GM12878 (cell line): ENCODE results near the gene IL4I1. TPM values are rescaled to one million over a fixed set of nuclear protein-coding genes. Genes with fewer than 3 reads are reported as not detected.

Source experiments
- CBFB ChIP-seq: IDR thresholded peaks from 2 replicates; pipeline ENCODE4 v1.6.1; 2016; ENCODE audit warnings: antibody characterized with exemption, low read depth
- CREB1 ChIP-seq: IDR thresholded peaks from 2 replicates; pipeline ENCODE4 v1.6.1; 2012; ENCODE audit warnings: low read depth, mild to moderate bottlenecking, inconsistent platforms
- EZH2 ChIP-seq: IDR thresholded peaks from 2 replicates; pipeline ENCODE4 v1.6.1; 2012; ENCODE audit warnings: low read depth, mild to moderate bottlenecking, control low read depth, inconsistent platforms, low read length, borderline replicate concordance; ENCODE audit not compliant: control insufficient read depth
- FOS ChIP-seq: IDR thresholded peaks from 3 replicates; pipeline ENCODE4 v1.6.1; 2011; ENCODE audit warnings: borderline replicate concordance; ENCODE audit not compliant: insufficient read length; ENCODE audit errors: extremely low read depth
- HCFC1 ChIP-seq: fragments of 150-350 bp; IDR thresholded peaks from 2 replicates; pipeline ENCODE4 v1.6.1; 2014; ENCODE audit warnings: low read length
- MEF2A ChIP-seq: IDR thresholded peaks from 2 replicates; pipeline ENCODE4 v1.6.1; 2011; ENCODE audit warnings: low read depth, mild to moderate bottlenecking, low read length, moderate library complexity; ENCODE audit not compliant: insufficient read depth
- MTA3 ChIP-seq: IDR thresholded peaks from 2 replicates; pipeline ENCODE4 v1.6.1; 2012; ENCODE audit warnings: low read length, inconsistent platforms, borderline replicate concordance
- NBN ChIP-seq: fragments of 450-650 bp; IDR thresholded peaks from 2 replicates; pipeline ENCODE4 v1.6.1; 2016
- NR2C2 ChIP-seq: IDR thresholded peaks from 2 replicates; pipeline ENCODE4 v1.6.1; 2011; ENCODE audit warnings: borderline replicate concordance, low read depth; ENCODE audit not compliant: control insufficient read depth, insufficient read length
- POLR2AphosphoS2 ChIP-seq: IDR thresholded peaks from 2 replicates; pipeline ENCODE4 v1.6.1; 2011; ENCODE audit warnings: low read depth, mild to moderate bottlenecking, low read length, improper control_type of control experiment, moderate library complexity
- RFX5 ChIP-seq: IDR thresholded peaks from 2 replicates; pipeline ENCODE4 v1.6.1; 2011; ENCODE audit warnings: low read depth, low read length, improper control_type of control experiment
- SMC3 ChIP-seq: IDR thresholded peaks from 2 replicates; pipeline ENCODE4 v1.6.1; 2011; ENCODE audit warnings: low read length, improper control_type of control experiment, borderline replicate concordance
- SP1 ChIP-seq: IDR thresholded peaks from one replicate; pipeline ENCODE4 v1.6.1; 2011; ENCODE audit warnings: low read depth, low read length
- ZNF24 ChIP-seq: fragments of 450-650 bp; IDR thresholded peaks from 2 replicates; pipeline ENCODE4 v1.6.1; 2017; ENCODE audit warnings: antibody characterized with exemption, mild to moderate bottlenecking
- polyA plus RNA-seq, 11 experiments: library from polyadenylated mRNA; depleted of rRNA in 4 of 11; unstranded in 6 of 11; stranded (reverse) in 5 of 11; fragments of >200 nt; fragmentation: Nextera tagmentation in 4 of 11; fragmentation: Illumina TruSeq in 1 of 11; extraction: Ambion mirVana in 4 of 11; extraction: Trizol in 1 of 11; gene quantifications; 1 replicate in 1 of 11; 2 replicates in 10 of 11; pipeline versions ENCODE4 v1.2.1 to v1.2.3, GENCODE V29; 2011 to 2016; ENCODE audit warnings: inconsistent platforms in 2 of 11, missing spikeins in 2 of 11, low read depth in 1 of 11
- total RNA-seq, 4 experiments: library from RNA; depleted of rRNA in 3 of 4; stranded (reverse); fragments of >200 nt in 3 of 4; fragmentation: Illumina TruSeq in 1 of 4; extraction: Trizol in 1 of 4; gene quantifications; 2 replicates each; pipeline versions ENCODE4 v1.2.1 to v1.2.3, GENCODE V29; 2013 to 2021
- TF ChIP-seq, protein P1 (sequence below): IDR thresholded peaks from 2 replicates; pipeline ENCODE4 v1.6.1; 2011; ENCODE audit warnings: borderline replicate concordance, low read depth, mild to moderate bottlenecking, moderate library complexity, low read length; ENCODE audit not compliant: insufficient read depth, poor library complexity, severe bottlenecking
- TF ChIP-seq, protein P2 (sequence below): IDR thresholded peaks from 2 replicates; pipeline ENCODE4 v1.6.1; 2012; ENCODE audit warnings: improper control_type of control experiment, low read depth, low read length; ENCODE audit not compliant: insufficient replicate concordance
- TF ChIP-seq, protein P3 (sequence below): fragments of 450-650 bp; IDR thresholded peaks from 2 replicates; pipeline ENCODE4 v1.6.1; 2017; ENCODE audit warnings: mild to moderate bottlenecking
- TF ChIP-seq, protein P4 (sequence below), 3 experiments: IDR thresholded peaks in 2 of 3; conservative IDR thresholded peaks in 1 of 3; 2 replicates each; pipeline ENCODE4 v1.5.1; 2011; ENCODE audit warnings: low read depth in 3 of 3, low read length in 3 of 3, mild to moderate bottlenecking in 3 of 3, control low read depth in 2 of 3, moderate library complexity in 2 of 3, inconsistent platforms in 1 of 3, mixed read lengths in 1 of 3; ENCODE audit not compliant: control insufficient read depth in 2 of 3, insufficient read depth in 1 of 3; ENCODE audit errors: extremely low read depth in 1 of 3

IL4I1 gene
- total and polyA plus RNA-seq, 10 of the 15 experiments (the other 5 are each of a cell fraction or from before 2014, with no cell fraction given), result 0.62 to 83.8 (median 42.8) TPM

DNA sequence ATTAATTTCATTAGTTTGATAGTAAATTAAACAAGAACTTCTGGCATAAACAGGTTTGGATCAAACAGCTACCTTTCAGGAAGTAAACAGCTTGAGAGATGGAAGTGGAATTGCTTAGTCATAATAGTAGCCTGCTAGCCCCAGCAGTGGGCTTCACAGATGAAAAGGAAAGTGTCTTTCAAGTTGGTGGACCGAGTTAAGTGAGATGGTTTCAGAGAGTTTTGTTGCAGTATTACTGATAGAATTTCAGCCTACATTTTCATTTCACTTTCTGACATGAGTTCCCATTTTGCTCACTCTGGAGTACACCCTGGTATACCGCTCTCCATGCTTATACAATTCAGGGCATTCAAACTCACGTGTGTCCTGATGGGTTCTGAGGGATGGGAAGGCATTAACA, 47.7 kb downstream of the IL4I1 start (continued):
- peak; percentile 45; the same call in 1 of the 2 replicates for TF ChIP-seq MTA3
- no peak for TF ChIP-seq CBFB
- TF ChIP-seq, protein P1, sequence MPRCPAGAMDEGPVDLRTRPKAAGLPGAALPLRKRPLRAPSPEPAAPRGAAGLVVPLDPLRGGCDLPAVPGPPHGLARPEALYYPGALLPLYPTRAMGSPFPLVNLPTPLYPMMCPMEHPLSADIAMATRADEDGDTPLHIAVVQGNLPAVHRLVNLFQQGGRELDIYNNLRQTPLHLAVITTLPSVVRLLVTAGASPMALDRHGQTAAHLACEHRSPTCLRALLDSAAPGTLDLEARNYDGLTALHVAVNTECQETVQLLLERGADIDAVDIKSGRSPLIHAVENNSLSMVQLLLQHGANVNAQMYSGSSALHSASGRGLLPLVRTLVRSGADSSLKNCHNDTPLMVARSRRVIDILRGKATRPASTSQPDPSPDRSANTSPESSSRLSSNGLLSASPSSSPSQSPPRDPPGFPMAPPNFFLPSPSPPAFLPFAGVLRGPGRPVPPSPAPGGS, result no peak
- TF ChIP-seq RFX5, result no peak
- no peak for TF ChIP-seq NBN
- no peak for TF ChIP-seq SMC3
- TF ChIP-seq ZNF24, result no peak
- TF ChIP-seq, protein P2, sequence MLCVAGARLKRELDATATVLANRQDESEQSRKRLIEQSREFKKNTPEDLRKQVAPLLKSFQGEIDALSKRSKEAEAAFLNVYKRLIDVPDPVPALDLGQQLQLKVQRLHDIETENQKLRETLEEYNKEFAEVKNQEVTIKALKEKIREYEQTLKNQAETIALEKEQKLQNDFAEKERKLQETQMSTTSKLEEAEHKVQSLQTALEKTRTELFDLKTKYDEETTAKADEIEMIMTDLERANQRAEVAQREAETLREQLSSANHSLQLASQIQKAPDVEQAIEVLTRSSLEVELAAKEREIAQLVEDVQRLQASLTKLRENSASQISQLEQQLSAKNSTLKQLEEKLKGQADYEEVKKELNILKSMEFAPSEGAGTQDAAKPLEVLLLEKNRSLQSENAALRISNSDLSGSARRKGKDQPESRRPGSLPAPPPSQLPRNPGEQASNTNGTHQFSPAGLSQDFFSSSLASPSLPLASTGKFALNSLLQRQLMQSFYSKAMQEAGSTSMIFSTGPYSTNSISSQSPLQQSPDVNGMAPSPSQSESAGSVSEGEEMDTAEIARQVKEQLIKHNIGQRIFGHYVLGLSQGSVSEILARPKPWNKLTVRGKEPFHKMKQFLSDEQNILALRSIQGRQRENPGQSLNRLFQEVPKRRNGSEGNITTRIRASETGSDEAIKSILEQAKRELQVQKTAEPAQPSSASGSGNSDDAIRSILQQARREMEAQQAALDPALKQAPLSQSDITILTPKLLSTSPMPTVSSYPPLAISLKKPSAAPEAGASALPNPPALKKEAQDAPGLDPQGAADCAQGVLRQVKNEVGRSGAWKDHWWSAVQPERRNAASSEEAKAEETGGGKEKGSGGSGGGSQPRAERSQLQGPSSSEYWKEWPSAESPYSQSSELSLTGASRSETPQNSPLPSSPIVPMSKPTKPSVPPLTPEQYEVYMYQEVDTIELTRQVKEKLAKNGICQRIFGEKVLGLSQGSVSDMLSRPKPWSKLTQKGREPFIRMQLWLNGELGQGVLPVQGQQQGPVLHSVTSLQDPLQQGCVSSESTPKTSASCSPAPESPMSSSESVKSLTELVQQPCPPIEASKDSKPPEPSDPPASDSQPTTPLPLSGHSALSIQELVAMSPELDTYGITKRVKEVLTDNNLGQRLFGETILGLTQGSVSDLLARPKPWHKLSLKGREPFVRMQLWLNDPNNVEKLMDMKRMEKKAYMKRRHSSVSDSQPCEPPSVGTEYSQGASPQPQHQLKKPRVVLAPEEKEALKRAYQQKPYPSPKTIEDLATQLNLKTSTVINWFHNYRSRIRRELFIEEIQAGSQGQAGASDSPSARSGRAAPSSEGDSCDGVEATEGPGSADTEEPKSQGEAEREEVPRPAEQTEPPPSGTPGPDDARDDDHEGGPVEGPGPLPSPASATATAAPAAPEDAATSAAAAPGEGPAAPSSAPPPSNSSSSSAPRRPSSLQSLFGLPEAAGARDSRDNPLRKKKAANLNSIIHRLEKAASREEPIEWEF, result no peak
- no peak for TF ChIP-seq POLR2AphosphoS2
- TF ChIP-seq, protein P3, sequence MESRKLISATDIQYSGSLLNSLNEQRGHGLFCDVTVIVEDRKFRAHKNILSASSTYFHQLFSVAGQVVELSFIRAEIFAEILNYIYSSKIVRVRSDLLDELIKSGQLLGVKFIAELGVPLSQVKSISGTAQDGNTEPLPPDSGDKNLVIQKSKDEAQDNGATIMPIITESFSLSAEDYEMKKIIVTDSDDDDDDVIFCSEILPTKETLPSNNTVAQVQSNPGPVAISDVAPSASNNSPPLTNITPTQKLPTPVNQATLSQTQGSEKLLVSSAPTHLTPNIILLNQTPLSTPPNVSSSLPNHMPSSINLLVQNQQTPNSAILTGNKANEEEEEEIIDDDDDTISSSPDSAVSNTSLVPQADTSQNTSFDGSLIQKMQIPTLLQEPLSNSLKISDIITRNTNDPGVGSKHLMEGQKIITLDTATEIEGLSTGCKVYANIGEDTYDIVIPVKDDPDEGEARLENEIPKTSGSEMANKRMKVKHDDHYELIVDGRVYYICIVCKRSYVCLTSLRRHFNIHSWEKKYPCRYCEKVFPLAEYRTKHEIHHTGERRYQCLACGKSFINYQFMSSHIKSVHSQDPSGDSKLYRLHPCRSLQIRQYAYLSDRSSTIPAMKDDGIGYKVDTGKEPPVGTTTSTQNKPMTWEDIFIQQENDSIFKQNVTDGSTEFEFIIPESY, result no peak
- TF ChIP-seq EZH2, result no peak
- no peak for TF ChIP-seq FOS
- TF ChIP-seq, protein P4, sequence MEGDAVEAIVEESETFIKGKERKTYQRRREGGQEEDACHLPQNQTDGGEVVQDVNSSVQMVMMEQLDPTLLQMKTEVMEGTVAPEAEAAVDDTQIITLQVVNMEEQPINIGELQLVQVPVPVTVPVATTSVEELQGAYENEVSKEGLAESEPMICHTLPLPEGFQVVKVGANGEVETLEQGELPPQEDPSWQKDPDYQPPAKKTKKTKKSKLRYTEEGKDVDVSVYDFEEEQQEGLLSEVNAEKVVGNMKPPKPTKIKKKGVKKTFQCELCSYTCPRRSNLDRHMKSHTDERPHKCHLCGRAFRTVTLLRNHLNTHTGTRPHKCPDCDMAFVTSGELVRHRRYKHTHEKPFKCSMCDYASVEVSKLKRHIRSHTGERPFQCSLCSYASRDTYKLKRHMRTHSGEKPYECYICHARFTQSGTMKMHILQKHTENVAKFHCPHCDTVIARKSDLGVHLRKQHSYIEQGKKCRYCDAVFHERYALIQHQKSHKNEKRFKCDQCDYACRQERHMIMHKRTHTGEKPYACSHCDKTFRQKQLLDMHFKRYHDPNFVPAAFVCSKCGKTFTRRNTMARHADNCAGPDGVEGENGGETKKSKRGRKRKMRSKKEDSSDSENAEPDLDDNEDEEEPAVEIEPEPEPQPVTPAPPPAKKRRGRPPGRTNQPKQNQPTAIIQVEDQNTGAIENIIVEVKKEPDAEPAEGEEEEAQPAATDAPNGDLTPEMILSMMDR (IDR thresholded peaks at IDR 0.05 in 2 of 3, conservative IDR thresholded peaks at IDR 0.05 in 1 of 3; ENCODE audit: control insufficient read depth in 2 of 3, extremely low read depth in 1 of 3, insufficient read depth in 1 of 3, low read depth in 3 of 3, low read length in 3 of 3), result no peak
- TF ChIP-seq HCFC1, result no peak
- no peak for TF ChIP-seq CREB1
- TF ChIP-seq NR2C2, result no peak
- TF ChIP-seq SP1, result peak; percentile 17
- TF ChIP-seq MEF2A, result no peak
